HEK293T (cell line): ENCODE measurements around the gene ATP5MK.
"Not testable (repeated sequence)": the region's sequence is repeated elsewhere in the genome, so short reads cannot be mapped to it uniquely, and the experiment has no call there.

Experiments used
- CTCF ChIA-PET: fragments of 350-600 bp; formaldehyde crosslinking; extraction: SDS; loops from one replicate; lab custom pipeline; 2021; ENCODE audit warnings: antibody characterized with exemption, inconsistent platforms; lab: Yijun Ruan, JAX
- POLR2A ChIA-PET: fragments of 350-600 bp; formaldehyde crosslinking; extraction: SDS; loops from one replicate; lab custom pipeline; 2020; ENCODE audit warnings: antibody characterized with exemption, inconsistent platforms; lab: Yijun Ruan, JAX
- DNase-seq: peaks from one replicate; pipeline ENCODE4 v3.0.0; 2012; ENCODE audit warnings: mixed read lengths; ENCODE audit errors: extremely low spot score
- ARNT ChIP-seq: fragments of 450-650 bp; IDR thresholded peaks from 2 replicates; pipeline ENCODE4 v1.6.1; 2017; ENCODE audit warnings: mild to moderate bottlenecking
- BHLHE40 ChIP-seq: fragments of 450-650 bp; IDR thresholded peaks from 2 replicates; pipeline ENCODE4 v1.6.1; 2016; ENCODE audit warnings: mild to moderate bottlenecking, moderate library complexity, borderline replicate concordance
- CTBP1 ChIP-seq: fragments of 450-650 bp; IDR thresholded peaks from 2 replicates; pipeline ENCODE4 v1.6.1; 2016; ENCODE audit warnings: borderline replicate concordance
- ELF4 ChIP-seq: fragments of 450-650 bp; IDR thresholded peaks from 2 replicates; pipeline ENCODE4 v1.6.1; 2017; ENCODE audit warnings: antibody characterized with exemption
- FOXA1 ChIP-seq: fragments of 450-650 bp; IDR thresholded peaks from 2 replicates; pipeline ENCODE4 v1.6.1; 2016; ENCODE audit warnings: mild to moderate bottlenecking
- FOXK2 ChIP-seq: fragments of 450-650 bp; IDR thresholded peaks from 2 replicates; pipeline ENCODE4 v1.6.1; 2016; ENCODE audit warnings: mild to moderate bottlenecking
- FOXM1 ChIP-seq: fragments of 450-650 bp; IDR thresholded peaks from 2 replicates; pipeline ENCODE4 v1.6.1; 2017; ENCODE audit warnings: mild to moderate bottlenecking, borderline replicate concordance
- HDGF ChIP-seq: fragments of 450-650 bp; IDR thresholded peaks from 2 replicates; pipeline ENCODE4 v1.6.1; 2017; ENCODE audit warnings: antibody characterized with exemption, borderline replicate concordance
- L3MBTL2 ChIP-seq: fragments of 450-650 bp; conservative IDR thresholded peaks from 2 replicates; pipeline ENCODE4 v1.6.1; 2016; ENCODE audit warnings: mild to moderate bottlenecking
- LEF1 ChIP-seq: fragments of 450-650 bp; IDR thresholded peaks from 2 replicates; pipeline ENCODE4 v1.6.1; 2017; ENCODE audit warnings: mild to moderate bottlenecking, borderline replicate concordance
- NFRKB ChIP-seq: fragments of 450-650 bp; IDR thresholded peaks from 2 replicates; pipeline ENCODE4 v1.6.1; 2016; ENCODE audit warnings: mild to moderate bottlenecking, moderate library complexity
- SP1 ChIP-seq: fragments of 450-650 bp; IDR thresholded peaks from 2 replicates; pipeline ENCODE4 v1.6.1; 2017
- SUZ12 ChIP-seq: fragments of 450-650 bp; IDR thresholded peaks from 2 replicates; pipeline ENCODE4 v1.6.1; 2016; ENCODE audit warnings: mild to moderate bottlenecking
- TARDBP ChIP-seq: fragments of 450-650 bp; IDR thresholded peaks from 2 replicates; pipeline ENCODE4 v1.6.1; 2016
- ZNF384 ChIP-seq: fragments of 450-650 bp; IDR thresholded peaks from 2 replicates; pipeline ENCODE4 v1.6.1; 2016
- TF ChIP-seq, protein P1 (sequence below): fragments of 450-650 bp; IDR thresholded peaks from 2 replicates; pipeline ENCODE4 v1.6.1; 2016

ATP5MK gene

DNA sequence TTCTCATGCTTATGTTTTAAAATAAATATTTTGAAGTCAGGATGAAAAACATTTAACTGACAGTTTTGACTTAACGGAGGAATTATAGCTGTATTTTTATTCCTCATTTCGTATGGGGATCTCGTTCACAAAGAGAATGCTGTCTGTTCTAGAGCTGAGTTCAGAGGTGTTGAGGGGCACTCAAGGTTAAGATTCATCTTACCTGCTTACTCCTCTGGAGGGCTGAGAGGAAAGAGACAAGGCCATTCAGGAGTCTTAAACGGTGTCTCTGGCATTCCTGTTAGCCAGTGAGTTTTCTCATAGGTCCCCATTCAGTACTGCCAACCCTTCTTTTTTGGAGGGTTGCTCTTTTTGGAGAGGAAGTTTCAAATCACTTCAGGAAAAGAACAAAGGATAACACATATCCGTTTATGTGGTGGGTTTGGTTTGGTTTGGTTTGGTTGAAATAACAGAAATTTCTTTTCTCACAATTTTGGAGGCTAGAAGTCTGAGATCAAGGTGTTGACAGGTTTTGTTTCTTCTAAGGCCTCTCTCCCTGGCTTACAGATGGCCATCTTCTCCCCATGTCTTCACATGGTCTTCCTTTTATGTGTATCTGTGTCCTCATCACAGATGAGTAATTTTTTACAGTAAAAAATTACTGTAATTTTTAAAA lies 32.8 kb upstream of the ATP5MK start:
- TF ChIP-seq FOXK2 (no peak), BHLHE40 (no peak), FOXM1 (no peak)
- no peak for DNase-seq
- ChIA-PET CTCF (no interaction called here), POLR2A (no interaction called here)

DNA sequence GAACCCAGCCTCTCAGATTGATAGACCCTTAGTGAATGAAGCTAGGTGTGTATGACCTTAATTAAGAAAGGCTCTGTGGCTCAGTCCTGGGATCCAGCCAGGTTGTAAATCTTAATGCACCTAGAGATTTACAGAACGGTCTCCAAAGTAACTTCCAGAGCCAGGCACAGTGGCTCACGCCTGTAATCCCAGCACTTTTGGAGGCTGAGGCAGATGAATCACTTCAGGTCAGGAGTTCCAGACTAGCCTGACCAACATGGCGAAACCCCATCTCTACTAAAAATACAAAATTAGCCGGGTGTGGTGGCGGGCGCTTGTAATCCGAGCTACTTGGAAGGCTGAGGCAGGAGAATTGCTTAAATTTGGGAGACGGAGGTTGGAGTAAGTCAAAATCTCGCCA lies 31.6 kb upstream of the ATP5MK start:
- POLR2A ChIA-PET, result no interaction called here
- DNase-seq, result no peak
- TF ChIP-seq FOXM1, result no peak
- TF ChIP-seq HDGF, result no peak
- no peak for TF ChIP-seq FOXK2
- TF ChIP-seq LEF1, result no peak
- TF ChIP-seq ARNT, result no peak
- no peak for TF ChIP-seq NFRKB
- TF ChIP-seq TARDBP, result no peak
- TF ChIP-seq, protein P1, sequence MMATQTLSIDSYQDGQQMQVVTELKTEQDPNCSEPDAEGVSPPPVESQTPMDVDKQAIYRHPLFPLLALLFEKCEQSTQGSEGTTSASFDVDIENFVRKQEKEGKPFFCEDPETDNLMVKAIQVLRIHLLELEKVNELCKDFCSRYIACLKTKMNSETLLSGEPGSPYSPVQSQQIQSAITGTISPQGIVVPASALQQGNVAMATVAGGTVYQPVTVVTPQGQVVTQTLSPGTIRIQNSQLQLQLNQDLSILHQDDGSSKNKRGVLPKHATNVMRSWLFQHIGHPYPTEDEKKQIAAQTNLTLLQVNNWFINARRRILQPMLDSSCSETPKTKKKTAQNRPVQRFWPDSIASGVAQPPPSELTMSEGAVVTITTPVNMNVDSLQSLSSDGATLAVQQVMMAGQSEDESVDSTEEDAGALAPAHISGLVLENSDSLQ, result no peak
- no peak for TF ChIP-seq FOXA1
- no peak for TF ChIP-seq SP1
- no peak for TF ChIP-seq ZNF384
- TF ChIP-seq CTBP1, result no peak
- no peak for TF ChIP-seq ELF4
- no peak for TF ChIP-seq BHLHE40
- TF ChIP-seq SUZ12, result no peak
- TF ChIP-seq L3MBTL2, result no peak
- CTCF ChIA-PET, result no interaction called here

DNA sequence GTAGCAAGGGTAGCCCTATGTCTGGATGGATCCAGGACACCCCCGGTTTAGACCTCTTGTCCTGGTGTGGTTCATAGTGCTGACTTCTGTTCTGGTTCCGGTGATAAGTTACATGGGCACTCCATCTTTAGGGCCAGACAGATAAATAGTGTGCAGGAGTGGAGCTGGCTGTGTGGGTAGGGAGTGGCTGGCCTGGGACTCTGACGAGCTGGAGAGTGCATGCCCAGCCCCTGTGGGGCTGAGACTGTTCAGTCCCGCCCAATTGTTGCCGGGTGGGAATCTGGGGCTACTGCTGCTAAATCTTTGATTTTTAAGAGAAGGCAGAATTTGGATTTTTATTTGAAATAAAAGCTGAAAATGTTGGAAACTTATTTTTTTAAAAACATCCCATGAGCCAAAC lies 27.5 kb upstream of the ATP5MK start:
- CTCF ChIA-PET, result no interaction called here
- no peak for DNase-seq
- no peak for TF ChIP-seq FOXM1
- TF ChIP-seq ZNF384, result no peak
- TF ChIP-seq FOXK2, result no peak
- no peak for TF ChIP-seq TARDBP
- TF ChIP-seq, protein P1, result no peak
- TF ChIP-seq ELF4, result no peak
- TF ChIP-seq NFRKB, result no peak
- POLR2A ChIA-PET, result no interaction called here

DNA sequence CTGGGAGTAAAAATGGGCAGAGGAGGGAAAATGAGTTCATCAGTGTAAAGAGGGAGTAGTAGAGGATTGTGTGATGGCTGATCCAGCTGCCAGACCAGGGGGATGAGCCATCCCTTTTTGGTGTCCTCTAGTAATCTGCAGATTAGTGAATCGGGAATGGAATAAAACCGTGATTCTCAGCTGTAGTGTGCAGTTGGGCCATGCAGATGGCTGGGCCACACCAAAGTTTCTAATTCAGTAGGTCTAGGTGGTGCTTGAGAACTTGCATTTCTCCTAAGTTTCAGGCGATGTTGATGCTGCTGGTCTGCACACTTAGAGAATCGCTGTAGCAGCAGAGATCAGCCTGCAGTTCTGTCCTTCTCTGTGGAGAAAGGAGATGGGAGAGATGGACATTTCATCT lies 22.8 kb upstream of the ATP5MK start:
- ChIA-PET CTCF (no interaction called here), POLR2A (no interaction called here)
- TF ChIP-seq SUZ12 (no peak), ZNF384 (no peak), TARDBP (no peak), ELF4 (no peak), BHLHE40 (no peak), CTBP1 (no peak), SP1 (no peak), FOXM1 (no peak), ARNT (no peak), FOXA1 (no peak), FOXK2 (no peak), HDGF (no peak), L3MBTL2 (no peak), NFRKB (no peak), LEF1 (no peak)
- TF ChIP-seq, protein P1, result no peak
- DNase-seq, result no peak

DNA sequence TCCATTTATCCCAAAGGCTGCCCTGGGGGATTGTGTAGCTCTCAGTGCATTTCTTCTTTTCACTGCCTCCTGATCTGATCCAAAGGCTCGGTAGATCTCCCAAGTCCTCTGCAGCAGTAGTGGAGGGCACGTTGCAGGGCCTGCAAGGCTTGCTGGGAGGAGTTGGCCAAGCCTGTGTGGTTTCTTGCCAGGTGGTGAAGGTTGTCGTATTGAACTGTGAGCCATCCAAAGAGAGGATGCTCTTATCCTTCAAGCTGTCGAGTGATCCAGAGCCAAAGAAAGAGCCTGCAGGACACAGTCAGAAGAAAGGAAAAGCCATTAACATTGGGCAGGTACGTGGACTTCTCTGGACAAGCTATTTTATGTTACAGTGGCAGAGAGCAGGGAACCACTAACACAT lies 21.3 kb upstream of the ATP5MK start:
- TF ChIP-seq HDGF, result no peak
- no peak for TF ChIP-seq ARNT
- TF ChIP-seq TARDBP, result no peak
- TF ChIP-seq, protein P1, result no peak
- no peak for TF ChIP-seq FOXK2
- no peak for TF ChIP-seq LEF1
- ChIA-PET POLR2A (no interaction called here), CTCF (interaction anchor here (0.6 kb wide), 1 partner anchor 84 kb away, joined by 3 read pairs; no protein-coding TSS in a partner anchor)
- DNase-seq, result no peak

DNA sequence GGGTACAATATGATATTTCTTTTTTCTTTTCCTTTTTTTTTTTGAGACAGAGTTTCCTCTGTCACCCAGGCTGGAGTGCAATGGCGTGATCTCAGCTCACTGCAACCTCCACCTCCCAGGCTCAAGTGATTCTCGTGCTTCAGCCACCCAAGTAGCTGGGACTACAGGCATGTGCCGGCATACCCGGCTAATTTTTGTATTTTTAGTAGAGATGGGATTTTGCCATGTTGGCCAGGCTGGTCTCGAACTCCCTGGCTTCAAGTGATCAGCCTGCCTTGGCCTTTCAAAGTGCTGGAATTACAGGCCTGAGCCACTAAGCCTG lies 20.8 kb upstream of the ATP5MK start:
- DNase-seq, POLR2A ChIA-PET: not testable (repeated sequence)
- CTCF ChIA-PET, result interaction anchor here (0.6 kb wide), 1 partner anchor 85 kb away, joined by 3 read pairs; no protein-coding TSS in a partner anchor
